GM12891 (cell line): ENCODE data around the gene CDH4.

ENCODE experiments used
- PAX5 ChIP-seq: IDR thresholded peaks from 2 replicates; pipeline ENCODE4 v1.6.1; 2011; ENCODE audit warnings: low read length, moderate library complexity, mild to moderate bottlenecking; ENCODE audit not compliant: insufficient read depth, severe bottlenecking
- POLR2A ChIP-seq: IDR thresholded peaks from 2 replicates; pipeline ENCODE4 v1.6.1; 2011; ENCODE audit warnings: low read depth, low read length, control low read depth
- POLR2AphosphoS5 ChIP-seq: IDR thresholded peaks from 2 replicates; pipeline ENCODE4 v1.6.1; 2011; ENCODE audit warnings: low read depth, low read length, control low read depth
- SPI1 ChIP-seq: IDR thresholded peaks from 2 replicates; pipeline ENCODE4 v1.6.1; 2011; ENCODE audit warnings: low read depth, low read length, control low read depth
- TAF1 ChIP-seq: IDR thresholded peaks from 2 replicates; pipeline ENCODE4 v1.6.1; 2011; ENCODE audit warnings: low read depth, low read length, control low read depth

- TF ChIP-seq POLR2A (no peak), POLR2AphosphoS5 (no peak), PAX5 (no peak), SPI1 (no peak), TAF1 (no peak)
Observed at GRCh38 chr20:61963149-61963548, 711.1 kb downstream of the CDH4 start.
